Activated CD4-positive, alpha-beta memory T cell treated with anti-CD3 and anti-CD28 coated beads, Interleukin-2, amount 10 ng/mL, durations not matched to agents 7 days and 5 days (primary cell): Measurements from ENCODE around the gene BCAM. TPM values are rescaled to one million over a fixed set of nuclear protein-coding genes. Genes with fewer than 3 reads are reported as not detected.

ENCODE experiments used
- total RNA-seq, 2 experiments: library from RNA; stranded (reverse); gene quantifications; one replicate each; pipeline ENCODE4 v1.2.3, GENCODE V29; 2021

Gene BCAM
- total RNA-seq, 2 experiments from 2014 or later: not detected

Other genes starting within 250 kb of the BCAM start
- not detected for gene IGSF23, start 195.5 kb upstream of the BCAM start, total RNA-seq
- gene PVR, start 165.2 kb upstream of the BCAM start, total RNA-seq: 1 to 10 TPM; 1.7 to 2.1 TPM
- gene CEACAM19, start 137.6 kb upstream of the BCAM start, total RNA-seq: under 1 TPM in 1 of 2 experiments, not detected in 1; 0.30 TPM
- not detected for gene CEACAM16, start 110.0 kb upstream of the BCAM start, total RNA-seq
- gene BCL3, start 60.4 kb upstream of the BCAM start, total RNA-seq: 10 to 100 TPM; 63.4 to 66.6 TPM
- not detected for gene CBLC, start 31.2 kb upstream of the BCAM start, total RNA-seq
- under 1 TPM; 0.25 to 0.38 TPM for gene NECTIN2, start 37.2 kb downstream of the BCAM start, total RNA-seq
- 10 to 100 TPM; 46.6 to 47.4 TPM for gene TOMM40, start 82.2 kb downstream of the BCAM start, total RNA-seq
- gene APOE, start 96.7 kb downstream of the BCAM start, total RNA-seq: not detected
- 1 to 10 TPM in 1 of 2 experiments, under 1 TPM in 1; 0.78 to 2.3 TPM for gene APOC1, start 105.5 kb downstream of the BCAM start, total RNA-seq
- not detected for gene APOC4, start 133.1 kb downstream of the BCAM start, total RNA-seq
- gene APOC2, start 136.9 kb downstream of the BCAM start, total RNA-seq: not detected
- gene CLPTM1, start 146.3 kb downstream of the BCAM start, total RNA-seq: 10 to 100 TPM; 66.9 to 68.6 TPM
- 10 to 100 TPM; 32.6 to 33.5 TPM for gene RELB, start 192.4 kb downstream of the BCAM start, total RNA-seq
- 10 to 100 TPM; 84.3 to 88.0 TPM for gene CLASRP, start 229.9 kb downstream of the BCAM start, total RNA-seq